ENCODE data around the gene PNKD.

PNKD gene

DNA sequence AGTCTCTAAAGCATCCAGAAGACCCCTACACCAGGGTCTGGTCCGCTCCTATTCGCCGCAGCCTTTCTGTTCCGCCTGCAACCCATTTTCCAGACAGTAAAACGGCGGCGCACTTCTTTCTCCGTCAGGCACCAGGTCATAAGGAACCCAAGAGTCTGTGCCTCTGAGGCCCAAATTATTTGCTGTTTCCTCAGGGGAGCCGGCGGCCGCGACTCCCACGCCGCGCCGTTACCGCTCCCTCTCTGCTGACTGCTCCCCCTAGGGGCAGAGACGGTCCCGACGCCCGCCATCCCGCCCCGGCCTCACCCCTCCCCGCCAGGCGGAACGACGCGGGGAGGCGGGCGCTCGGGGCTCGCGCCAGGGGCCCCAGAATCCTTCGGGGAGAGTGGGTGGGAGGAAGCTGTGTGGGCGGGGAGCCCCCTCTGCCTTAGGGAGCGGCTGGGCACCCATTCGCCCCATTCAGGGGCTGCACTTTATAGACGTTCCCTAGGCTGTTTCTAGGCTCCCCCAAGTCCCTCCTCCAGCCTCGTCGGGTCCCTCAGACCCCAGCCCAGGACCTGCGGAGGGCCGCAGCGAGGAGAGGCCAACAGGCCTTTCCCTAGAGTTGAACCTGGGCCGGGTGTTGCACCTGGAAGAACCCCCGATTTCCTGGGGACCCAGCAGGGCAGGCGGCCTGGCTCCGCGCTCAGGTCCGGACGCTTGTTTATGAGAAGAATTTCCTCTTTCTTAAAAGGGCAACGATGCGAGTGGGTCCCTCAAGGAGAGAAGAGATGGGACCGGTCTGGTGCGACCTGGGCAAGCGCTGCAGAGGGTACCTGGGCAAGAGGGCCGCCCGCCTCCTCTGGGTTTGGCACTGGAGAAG, 125.7 kb downstream of the PNKD start:
- DNase-seq (ENCODE audit: low read depth) = peak; percentile 95

All from GM04504 (cell line).